ENCODE measurements around the gene WDR19.

Gene WDR19

GRCh38 chr4:39305912-39306677 lies 123.8 kb downstream of the WDR19 start:
- DNase-seq: no peak

- no peak for DNase-seq
These were observed 126.3 kb downstream of the WDR19 start for GRCh38 chr4:39308611-39309010.

GRCh38 chr4:39312816-39313215 lies 130.5 kb downstream of the WDR19 start:
- no peak for DNase-seq

- DNase-seq: no peak
These were observed 137.3 kb downstream of the WDR19 start for GRCh38 chr4:39319676-39320075.

- DNase-seq: no peak
These were observed 138.2 kb downstream of the WDR19 start for GRCh38 chr4:39320381-39321115.

- DNase-seq: no peak
These were observed 141.5 kb downstream of the WDR19 start for GRCh38 chr4:39323821-39324220.

GRCh38 chr4:39324446-39324845 lies 142.1 kb downstream of the WDR19 start:
- DNase-seq: no peak

GRCh38 chr4:39324897-39325613 lies 142.7 kb downstream of the WDR19 start:
- DNase-seq: no peak

- no peak for DNase-seq
These were observed 144.2 kb downstream of the WDR19 start for GRCh38 chr4:39326468-39326977.

GRCh38 chr4:39330353-39330752 lies 148.0 kb downstream of the WDR19 start:
- no peak for DNase-seq

GRCh38 chr4:39331191-39331590 lies 148.9 kb downstream of the WDR19 start:
- DNase-seq: no peak

Measured in right forelimb (tissue), 1 donor.